COR-L47 (cell line): Measurements from ENCODE around the gene NME8.

Experiments used
- DNase-seq: peaks from one replicate; lab custom pipeline; 2025; lab: John Stamatoyannopoulos, UW

NME8 gene

DNA sequence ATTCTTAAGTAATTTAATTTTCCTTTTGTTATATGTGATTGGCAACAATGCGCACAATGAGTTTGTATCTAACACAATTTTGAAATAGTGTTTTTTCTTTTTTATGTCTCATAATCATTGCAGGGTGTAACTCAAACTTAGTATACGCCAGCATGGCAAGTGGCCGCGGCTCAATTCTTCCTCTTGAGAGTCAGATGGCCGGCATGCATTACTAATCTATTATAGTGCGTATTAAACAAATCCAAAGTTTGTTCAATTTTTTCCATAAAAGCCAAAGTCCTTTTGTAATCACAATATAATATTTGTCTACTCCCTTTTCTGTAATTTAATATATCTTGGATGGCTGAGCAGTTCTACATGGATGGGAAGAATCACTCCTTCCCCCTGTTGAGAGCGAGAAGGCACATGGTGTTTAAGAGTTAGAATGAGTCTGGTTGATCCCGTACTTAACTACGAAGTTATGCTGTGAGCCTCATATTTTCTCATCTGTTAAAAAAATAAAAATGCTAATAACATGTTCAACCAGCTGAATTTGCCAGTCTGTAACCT lies 84.7 kb downstream of the NME8 start:
- DNase-seq: no peak

- DNase-seq: no peak
Measured at GRCh38 chr7:37942934-37943610, 94.7 kb downstream of the NME8 start.

GRCh38 chr7:37943905-37944736 lies 95.7 kb downstream of the NME8 start:
- DNase-seq: no peak

DNA sequence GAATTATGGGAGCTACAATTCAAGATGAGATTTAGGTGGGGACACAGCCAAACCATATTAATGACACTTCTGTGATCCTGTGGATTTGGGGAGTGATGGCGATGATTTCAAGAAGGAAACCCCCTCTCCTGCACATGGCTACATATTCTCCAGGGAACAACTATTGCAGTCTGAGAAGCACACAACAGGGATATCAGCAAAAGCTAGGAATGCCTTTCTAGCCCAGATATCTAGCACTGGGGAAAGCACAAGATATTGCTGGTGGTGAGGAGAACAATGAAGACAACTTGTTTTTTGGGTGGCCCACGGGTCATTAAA lies 96.3 kb downstream of the NME8 start:
- DNase-seq: no peak

DNA sequence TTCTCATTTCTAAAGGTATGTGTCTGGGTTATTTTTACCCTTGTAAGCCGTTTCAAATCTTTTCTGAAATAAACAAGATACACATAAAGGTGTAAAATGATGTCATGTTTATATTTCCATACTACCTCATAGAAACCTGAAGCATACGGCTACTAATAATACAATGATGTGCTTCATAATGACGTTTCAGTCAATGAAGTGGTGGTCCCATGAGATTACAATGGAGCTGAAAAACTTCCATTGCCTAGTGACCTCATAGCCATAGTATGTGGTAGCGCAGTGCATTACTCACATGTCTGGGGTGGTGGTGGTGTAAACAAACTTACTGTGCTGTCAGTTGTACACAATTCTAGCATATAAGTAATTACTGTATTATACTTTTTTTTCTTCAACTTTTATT lies 96.9 kb downstream of the NME8 start:
- DNase-seq: no peak

GRCh38 chr7:37947138-37947940 lies 98.9 kb downstream of the NME8 start:
- no peak for DNase-seq

- DNase-seq: no peak
Measured at GRCh38 chr7:37947941-37948210, 99.5 kb downstream of the NME8 start.
